Fibroblast of skin of abdomen (primary cell): ENCODE measurements around the gene GRIP2.

Source experiments
- DNase-seq: peaks from one replicate; pipeline ENCODE4 v3.0.0-alpha.2; 2013

Gene GRIP2

GRCh38 chr3:14505001-14505802 lies 34.9 kb downstream of the GRIP2 start:
- no peak for DNase-seq

GRCh38 chr3:14503706-14504065 lies 36.5 kb downstream of the GRIP2 start:
- DNase-seq: no peak

- no peak for DNase-seq
Observed at GRCh38 chr3:14503033-14503705, 37.0 kb downstream of the GRIP2 start.

- no peak for DNase-seq
Observed at GRCh38 chr3:14502472-14502871, 37.7 kb downstream of the GRIP2 start.

GRCh38 chr3:14497321-14497720 lies 42.8 kb downstream of the GRIP2 start:
- no peak for DNase-seq

GRCh38 chr3:14496351-14496750 lies 43.8 kb downstream of the GRIP2 start:
- no peak for DNase-seq

- DNase-seq: no peak
Observed at GRCh38 chr3:14494973-14495300, 45.2 kb downstream of the GRIP2 start.

- DNase-seq: no peak
Observed at GRCh38 chr3:14494279-14494972, 45.7 kb downstream of the GRIP2 start.

- DNase-seq: no peak
Observed at GRCh38 chr3:14492948-14493881, 46.9 kb downstream of the GRIP2 start.

GRCh38 chr3:14491396-14492190 lies 48.5 kb downstream of the GRIP2 start:
- DNase-seq: no peak

- DNase-seq: no peak
Observed at GRCh38 chr3:14490831-14491230, 49.3 kb downstream of the GRIP2 start.

GRCh38 chr3:14490255-14490654 lies 49.9 kb downstream of the GRIP2 start:
- DNase-seq: no peak

GRCh38 chr3:14489641-14490040 lies 50.5 kb downstream of the GRIP2 start:
- DNase-seq: no peak

- no peak for DNase-seq
Observed at GRCh38 chr3:14488286-14489041, 51.7 kb downstream of the GRIP2 start.

GRCh38 chr3:14487821-14488220 lies 52.3 kb downstream of the GRIP2 start:
- no peak for DNase-seq

- DNase-seq: no peak
Observed at GRCh38 chr3:14487086-14487485, 53.1 kb downstream of the GRIP2 start.

GRCh38 chr3:14486460-14486859 lies 53.7 kb downstream of the GRIP2 start:
- no peak for DNase-seq

GRCh38 chr3:14485981-14486380 lies 54.2 kb downstream of the GRIP2 start:
- no peak for DNase-seq

GRCh38 chr3:14484741-14485140 lies 55.4 kb downstream of the GRIP2 start:
- no peak for DNase-seq

GRCh38 chr3:14483286-14483685 lies 56.9 kb downstream of the GRIP2 start:
- no peak for DNase-seq

- DNase-seq: no peak
Observed at GRCh38 chr3:14482271-14482721, 57.8 kb downstream of the GRIP2 start.
